HepG2 (cell line): ENCODE measurements around the gene SPAG6. TPM values are rescaled to one million over a fixed set of nuclear protein-coding genes. Genes with fewer than 3 reads are reported as not detected.

Experiments
- FIP1L1 ChIP-seq: fragments of 200-400 bp; formaldehyde crosslinking; IDR thresholded peaks from 2 replicates; pipeline ENCODE4 v1.6.1; 2018; ENCODE audit warnings: low read depth, mild to moderate bottlenecking, low read length, moderate library complexity, borderline replicate concordance; ENCODE audit not compliant: insufficient read depth
- GABPB1 ChIP-seq: IDR thresholded peaks from 2 replicates; pipeline ENCODE4 v1.6.1; 2016; ENCODE audit warnings: mild to moderate bottlenecking, missing genetic modification reagents, moderate library complexity, missing compliant biosample characterization
- GPN1 ChIP-seq: sonication (generic); formaldehyde crosslinking; IDR thresholded peaks from 2 replicates; pipeline ENCODE4 v1.5.1; 2020; ENCODE audit warnings: missing genetic modification reagents, borderline replicate concordance
- GZF1 ChIP-seq: sonication (generic); formaldehyde crosslinking; IDR thresholded peaks from 2 replicates; pipeline ENCODE4 v1.5.1; 2020; ENCODE audit warnings: mild to moderate bottlenecking, missing genetic modification reagents
- HMGXB4 ChIP-seq, 2 experiments: sonication (generic) in 1 of 2; formaldehyde crosslinking in 1 of 2; IDR thresholded peaks; 2 replicates each; pipeline versions ENCODE4 v1.4.0 to v1.6.1; 2018 to 2020; ENCODE audit warnings: missing genetic modification reagents in 2 of 2, borderline replicate concordance in 1 of 2, low read depth in 1 of 2, mild to moderate bottlenecking in 1 of 2, missing biosample characterization in 1 of 2
- HOXA7 ChIP-seq: sonication (generic); formaldehyde crosslinking; IDR thresholded peaks from 2 replicates; pipeline ENCODE4 v1.8.1; 2022; ENCODE audit warnings: mild to moderate bottlenecking, missing genetic modification reagents, moderate library complexity
- MLLT10 ChIP-seq: sonication (generic); formaldehyde crosslinking; IDR thresholded peaks from 2 replicates; pipeline ENCODE4 v1.4.0; 2020; ENCODE audit warnings: missing genetic modification reagents
- MTA3 ChIP-seq: sonication (generic); formaldehyde crosslinking; IDR thresholded peaks from 2 replicates; pipeline ENCODE4 v1.4.0; 2020; ENCODE audit warnings: missing genetic modification reagents
- RAD21 ChIP-seq: fragments of 450-650 bp; formaldehyde crosslinking; IDR thresholded peaks from 2 replicates; pipeline ENCODE4 v1.5.0; 2020; ENCODE audit warnings: mild to moderate bottlenecking
- SAP130 ChIP-seq: IDR thresholded peaks from 2 replicates; pipeline ENCODE4 v1.6.1; 2016; ENCODE audit warnings: low read depth
- SKIL ChIP-seq: sonication (generic); formaldehyde crosslinking; IDR thresholded peaks from 2 replicates; pipeline ENCODE4 v1.8.0; 2022; ENCODE audit warnings: missing genetic modification reagents, mild to moderate bottlenecking, moderate library complexity, borderline replicate concordance
- UBTF ChIP-seq: sonication (generic); formaldehyde crosslinking; IDR thresholded peaks from 2 replicates; pipeline ENCODE4 v1.4.0; 2020; ENCODE audit warnings: mild to moderate bottlenecking, missing genetic modification reagents
- ZHX2 ChIP-seq, 2 experiments: sonication (generic) in 1 of 2; formaldehyde crosslinking in 1 of 2; IDR thresholded peaks; 2 replicates each; pipeline versions ENCODE4 v1.6.1 to v1.9.0; 2014 to 2022; ENCODE audit warnings: antibody characterized with exemption in 1 of 2, borderline replicate concordance in 1 of 2, inconsistent platforms in 1 of 2, low read depth in 1 of 2, missing genetic modification reagents in 1 of 2
- ZNF569 ChIP-seq: sonication (generic); formaldehyde crosslinking; IDR thresholded peaks from 2 replicates; pipeline ENCODE4 v1.5.0; 2020; ENCODE audit warnings: mild to moderate bottlenecking, missing genetic modification reagents, moderate library complexity, borderline replicate concordance
- ZSCAN31 ChIP-seq: sonication (generic); formaldehyde crosslinking; IDR thresholded peaks from 2 replicates; pipeline ENCODE4 v1.5.0; 2020; ENCODE audit warnings: low read depth, mild to moderate bottlenecking, missing genetic modification reagents
- polyA plus RNA-seq, 8 experiments: library from polyadenylated mRNA; depleted of rRNA in 3 of 8; stranded (reverse) in 7 of 8; unstranded in 1 of 8; fragments of >200 nt; fragmentation: Illumina TruSeq in 4 of 8; extraction: Trizol in 4 of 8; gene quantifications; 2 replicates each; pipeline versions ENCODE4 v1.2.1 to v1.2.3, GENCODE V29; 2011 to 2016; ENCODE audit warnings: low read depth in 4 of 8, missing spikeins in 1 of 8, mixed read lengths in 1 of 8; ENCODE audit not compliant: insufficient read depth in 1 of 8
- total RNA-seq, 5 experiments: library from RNA; depleted of rRNA; stranded (reverse); fragments of >200 nt; fragmentation: Illumina TruSeq; extraction: Trizol; gene quantifications; 2 replicates each; pipeline ENCODE4 v1.2.3, GENCODE V29; 2016; ENCODE audit warnings: low read depth in 1 of 5

SPAG6 gene
- total and polyA plus RNA-seq, 2 of the 13 experiments (the other 11 are each of a cell fraction or from before 2014, with no cell fraction given): not detected

GRCh38 chr10:22325272-22326144, 19.8 kb upstream of the SPAG6 start (continued):
- no peak for TF ChIP-seq SKIL (CRISPR knock-in tag)
- peak; percentile 100 for TF ChIP-seq UBTF (CRISPR knock-in tag)
- TF ChIP-seq HOXA7: no peak
- TF ChIP-seq HMGXB4 (CRISPR knock-in tag; IDR thresholded peaks at IDR 0.05; ENCODE audit: borderline replicate concordance in 1 of 2, low read depth in 1 of 2): peak in 1 of 2 experiments; percentile 47; a peak in 2 of 4 replicates
- TF ChIP-seq ZNF569 (CRISPR knock-in tag): no peak
- TF ChIP-seq MTA3 (CRISPR knock-in tag): no peak
- peak; percentile 37; the same call in 1 of the 2 replicates for TF ChIP-seq RAD21
- TF ChIP-seq GZF1 (CRISPR knock-in tag): no peak
- TF ChIP-seq GPN1: no peak
- TF ChIP-seq SAP130 (CRISPR knock-in tag): peak; percentile 86
- no peak for TF ChIP-seq MLLT10 (CRISPR knock-in tag)
- TF ChIP-seq FIP1L1: no peak
- TF ChIP-seq GABPB1 (CRISPR knock-in tag): peak; percentile 77
- TF ChIP-seq ZSCAN31: no peak
- no peak for TF ChIP-seq ZHX2 (IDR thresholded peaks at IDR 0.05; ENCODE audit: low read depth)
- TF ChIP-seq ZHX2 (CRISPR knock-in tag; IDR thresholded peaks at IDR 0.05; ENCODE audit: borderline replicate concordance): no peak
